Right ventricle myocardium superior (tissue), 1 donor: ENCODE measurements around the gene BMPR1B. TPM values are rescaled to one million over a fixed set of nuclear protein-coding genes. Genes with fewer than 3 reads are reported as not detected.
A peak's percentile ranks its signal among the peaks of the same experiment; 100 is the strongest.
"Not testable (repeated sequence)": the region's sequence is repeated elsewhere in the genome, so short reads cannot be mapped to it uniquely, and the experiment has no call there.

Experiments
- ATAC-seq: fragments of 200-7000 bp; cut with Tn5 transposase; one replicate; pipeline ENCODE4 v1.9.1; 2020; ENCODE audit warnings: mild to moderate bottlenecking; ENCODE audit not compliant: poor library complexity
- DNase-seq: peaks from one replicate; pipeline ENCODE4 v3.0.0-alpha.2; 2020
- intact Hi-C: fragments of 100-400 bp; cut with DNase I; formaldehyde crosslinking; loops from one replicate; pipeline ENCODE4 v1.11.2; 2022
- total RNA-seq: library from RNA; stranded (reverse); fragmentation: NEBNext Ultra II Directional; extraction: Animal tissue kit (Norgen Biotek cat#: 25700); gene quantifications from one replicate; pipeline ENCODE4 v1.2.1, GENCODE V29; 2021
- donor health status: DM: no; HTN: yes; CAD: no; lungs with severe emphysema.

The BMPR1B gene
- total RNA-seq, 1 donor from 2014 or later: 1.4 TPM

DNA sequence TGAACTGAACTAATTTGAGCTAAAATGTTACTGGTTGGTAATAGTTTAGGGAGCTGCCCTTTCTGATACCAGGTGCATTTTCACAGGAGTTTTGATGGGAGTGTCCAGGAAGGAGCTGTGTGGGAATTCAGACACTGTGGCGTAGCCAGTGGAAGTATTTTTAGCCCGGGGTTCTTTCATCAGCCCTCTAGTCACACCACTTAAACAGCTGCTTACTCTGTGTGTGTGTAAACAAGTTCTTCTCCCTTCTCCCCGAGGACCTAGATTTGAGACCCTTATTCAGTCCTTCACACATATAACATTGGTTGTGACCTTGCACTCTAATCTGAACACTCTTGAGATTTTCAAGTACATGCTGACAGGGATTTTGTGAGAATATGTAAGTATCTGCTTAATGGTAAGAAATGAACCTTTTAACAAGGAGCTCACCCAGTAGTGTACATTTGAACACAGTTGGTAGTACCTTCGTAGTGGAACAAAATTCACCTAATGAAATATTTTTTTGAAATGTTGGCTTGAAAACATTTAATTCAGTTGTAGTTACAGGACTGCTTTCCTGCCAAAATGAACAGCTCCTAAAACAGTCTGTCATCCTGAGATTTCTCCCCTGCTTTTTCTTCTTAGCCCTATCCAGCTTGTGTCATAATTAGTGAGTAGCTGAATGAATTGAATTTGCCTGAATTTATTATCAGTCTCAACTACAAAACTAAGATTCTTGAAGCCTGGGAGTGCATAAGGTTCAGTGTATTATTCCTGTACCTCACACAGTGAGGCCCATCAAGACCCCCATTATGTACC, 61.8 kb downstream of the BMPR1B start:
- ATAC-seq (peak; percentile 78), DNase-seq (no peak)
- intact Hi-C loops: no loop called here

DNA sequence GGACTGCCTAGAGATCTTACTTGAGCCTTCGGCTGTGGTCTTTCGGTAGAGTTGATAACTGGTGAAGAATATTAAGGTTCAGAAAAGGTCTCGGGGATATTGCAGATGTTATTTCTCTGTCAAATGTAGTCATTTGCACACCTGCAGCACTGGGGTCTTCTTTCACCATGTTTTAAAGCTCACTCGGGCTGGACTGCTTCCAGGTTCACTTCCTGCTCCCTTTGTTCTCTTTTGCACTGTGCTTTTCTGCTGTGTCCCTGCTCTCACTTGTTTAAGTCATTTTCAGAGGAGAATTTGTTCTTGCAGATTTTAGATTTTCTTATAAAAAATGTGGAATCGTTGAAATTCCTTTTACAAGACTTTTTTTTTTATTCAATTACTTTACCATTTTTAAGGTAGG, 68.5 kb downstream of the BMPR1B start:
- no peak for ATAC-seq
- intact Hi-C loops: no loop called here

GRCh38 chr4:94827481-94828110, 69.8 kb downstream of the BMPR1B start:
- ATAC-seq (no peak), DNase-seq (no peak)
- intact Hi-C loops: no loop called here

More for the DNA sequence above, 68.5 kb downstream of the BMPR1B start:
- DNase-seq: no peak

DNA sequence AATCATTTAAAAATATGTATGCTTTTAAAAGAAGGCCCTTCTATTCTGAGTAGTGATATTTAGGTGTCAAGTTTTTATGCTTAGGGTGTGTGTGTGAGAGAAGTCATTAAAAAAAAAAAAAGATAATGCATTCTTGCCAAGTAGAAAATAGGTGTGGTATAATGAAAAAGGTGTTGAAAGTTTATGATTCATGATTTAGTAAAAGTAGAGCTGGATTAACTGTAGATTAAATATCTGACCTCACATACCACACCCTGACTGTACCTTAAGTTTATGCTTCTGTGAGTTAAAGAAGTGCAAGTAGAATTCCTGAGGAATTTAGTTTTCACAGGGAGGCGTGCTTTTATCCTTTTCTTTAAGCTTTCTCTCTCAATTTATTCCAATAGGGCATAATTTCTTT, 71.1 kb downstream of the BMPR1B start:
- intact Hi-C loops: no loop called here
- ATAC-seq (no peak), DNase-seq (no peak)

DNA sequence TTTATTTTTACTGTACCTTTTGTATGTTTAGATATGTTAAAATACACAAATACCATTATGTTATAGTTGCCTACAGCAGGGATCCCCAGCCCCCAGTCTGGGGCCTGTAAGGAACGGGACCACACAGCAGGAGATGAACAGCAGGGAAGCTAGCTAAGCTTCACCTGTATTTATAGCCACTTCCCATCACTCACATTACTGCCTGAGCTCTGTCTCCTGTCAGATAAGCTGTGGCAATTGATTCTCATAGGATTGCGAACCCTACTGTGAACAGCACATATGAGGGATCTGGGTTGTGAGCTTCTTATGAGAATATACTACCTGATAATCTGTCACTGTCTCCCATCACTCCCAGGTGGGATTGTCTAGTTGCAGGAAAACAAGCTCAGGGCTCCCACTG, 73.9 kb downstream of the BMPR1B start:
- DNase-seq (no peak), ATAC-seq (no peak)
- intact Hi-C loops: no loop called here

DNA sequence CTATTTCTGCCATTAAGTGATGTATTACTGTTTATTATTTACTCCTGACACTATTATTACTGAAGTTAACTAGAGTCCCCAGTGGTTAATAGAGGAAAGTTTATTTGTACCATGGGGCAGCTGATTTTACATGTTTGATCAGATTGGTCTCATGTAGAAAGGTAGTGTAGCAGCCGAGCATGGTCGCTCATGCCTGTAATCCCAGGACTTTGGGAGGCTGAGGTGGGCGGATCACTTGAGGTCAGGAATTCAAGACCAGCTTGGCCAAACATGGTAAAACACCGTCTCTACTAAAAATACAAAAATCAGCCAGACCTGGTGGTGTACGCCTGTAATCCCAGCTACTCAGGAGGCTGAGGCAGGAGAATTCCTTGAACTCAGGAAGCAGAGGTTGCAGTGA, 74.6 kb downstream of the BMPR1B start:
- DNase-seq, ATAC-seq, intact Hi-C loops: not testable (repeated sequence)

GRCh38 chr4:94833394-94833793, 75.6 kb downstream of the BMPR1B start:
- intact Hi-C loops: no loop called here
- no peak for DNase-seq
- ATAC-seq: no peak

- DNase-seq (no peak), ATAC-seq (no peak)
- intact Hi-C loops: no loop called here
These were observed 76.7 kb downstream of the BMPR1B start for GRCh38 chr4:94834501-94834900.

DNA sequence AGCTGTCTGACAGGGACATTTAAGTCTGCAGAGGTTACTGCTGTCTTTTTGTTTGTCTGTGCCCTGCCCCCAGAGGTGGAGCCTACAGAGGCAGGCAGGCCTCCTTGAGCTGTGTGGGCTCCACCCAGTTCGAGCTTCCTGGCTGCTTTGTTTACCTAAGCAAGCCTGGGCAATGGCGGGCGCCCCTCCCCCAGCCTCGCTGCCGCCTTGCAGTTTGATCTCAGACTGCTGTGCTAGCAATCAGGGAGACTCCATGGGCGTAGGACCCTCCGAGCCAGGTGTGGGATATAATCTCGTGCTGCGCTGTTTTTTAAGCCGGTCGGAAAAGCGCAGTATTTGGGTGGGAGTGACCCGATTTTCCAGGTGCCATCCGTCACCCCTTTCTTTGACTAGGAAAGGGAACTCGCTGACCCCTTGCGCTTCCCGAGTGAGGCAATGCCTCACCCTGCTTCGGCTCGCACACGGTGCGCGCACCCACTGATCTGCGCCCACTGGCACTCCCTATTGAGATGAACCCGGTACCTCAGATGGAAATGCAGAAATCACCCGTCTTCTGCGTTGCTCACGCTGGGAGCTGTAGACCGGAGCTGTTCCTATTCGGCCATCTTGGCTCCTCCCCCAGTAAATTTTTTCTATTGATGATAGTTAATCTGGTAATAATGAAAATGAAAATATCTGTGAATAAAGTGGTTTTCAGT, 83.6 kb downstream of the BMPR1B start:
- DNase-seq, intact Hi-C loops, ATAC-seq: not testable (repeated sequence)

DNA sequence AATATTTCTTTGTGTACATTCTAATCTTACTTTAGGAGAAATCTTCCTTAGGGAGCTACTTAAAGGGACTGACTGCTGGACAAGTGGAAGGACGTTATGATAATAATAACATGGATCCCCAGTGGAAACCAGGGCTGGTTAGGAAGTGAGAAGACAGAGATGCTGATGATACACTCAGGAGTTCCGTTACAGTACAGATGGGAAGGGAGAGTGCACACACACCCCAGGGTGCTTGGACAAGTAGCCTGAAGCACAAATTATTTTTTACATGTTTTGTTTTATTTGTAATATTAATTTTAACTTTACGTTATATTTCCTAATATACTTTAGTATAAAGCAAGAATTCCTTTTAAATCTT, 84.1 kb downstream of the BMPR1B start:
- intact Hi-C loops: no loop called here
- DNase-seq (no peak), ATAC-seq (no peak)

DNA sequence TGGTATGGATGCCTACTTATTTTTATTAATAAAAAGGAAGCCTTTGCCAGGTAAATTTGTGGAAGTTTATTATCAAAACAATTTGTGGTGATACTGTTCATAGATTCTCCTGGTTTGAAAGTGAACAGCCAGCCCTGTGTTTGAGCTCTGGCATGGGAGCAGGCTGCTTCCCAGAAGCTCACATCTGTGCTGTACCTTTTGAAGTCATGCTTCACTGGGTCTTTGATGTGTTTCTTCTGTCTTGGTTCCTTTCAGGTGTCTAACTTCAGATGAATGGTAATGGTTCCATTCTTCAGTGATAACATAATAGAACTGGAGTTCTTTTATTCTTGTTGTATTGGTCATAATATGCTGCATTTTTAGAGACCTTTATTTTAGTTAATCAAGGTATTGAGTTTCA, 85.5 kb downstream of the BMPR1B start:
- intact Hi-C loops: no loop called here
- DNase-seq (no peak), ATAC-seq (no peak)

- ATAC-seq (no peak), DNase-seq (no peak)
- intact Hi-C loops: no loop called here
These were observed 90.6 kb downstream of the BMPR1B start for GRCh38 chr4:94848326-94848725.

GRCh38 chr4:94849901-94850300, 92.1 kb downstream of the BMPR1B start:
- DNase-seq (no peak), ATAC-seq (no peak)
- intact Hi-C loops: no loop called here

- no peak for ATAC-seq
- intact Hi-C loops: no loop called here
- no peak for DNase-seq
These were observed 94.9 kb downstream of the BMPR1B start for GRCh38 chr4:94852616-94853015.

- intact Hi-C loops: no loop called here
- no peak for ATAC-seq
- no peak for DNase-seq
These were observed 98.3 kb downstream of the BMPR1B start for GRCh38 chr4:94856030-94856429.

DNA sequence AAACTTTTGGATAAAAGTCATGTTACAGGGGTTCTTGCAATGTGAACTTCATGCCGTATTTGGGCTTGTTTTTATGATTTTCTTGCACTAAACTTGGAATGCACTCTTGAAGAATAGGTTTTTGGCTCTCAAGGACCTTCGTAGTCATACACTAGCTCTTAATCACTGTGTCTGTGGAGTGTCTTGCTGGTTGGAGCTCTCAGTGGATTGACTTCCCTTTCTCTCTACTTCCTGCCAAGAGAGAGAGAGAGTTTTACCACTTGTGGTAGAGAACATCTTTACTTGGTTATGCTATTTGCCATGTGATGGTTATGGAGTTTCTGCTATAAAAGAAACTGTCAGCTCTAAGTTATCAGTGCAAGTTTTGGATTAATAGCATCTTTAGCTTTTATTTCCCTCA, 112.4 kb downstream of the BMPR1B start:
- DNase-seq (no peak), ATAC-seq (no peak)
- intact Hi-C loops: no loop called here

GRCh38 chr4:94871644-94872305, 114.0 kb downstream of the BMPR1B start:
- intact Hi-C loops: no loop called here
- DNase-seq: no peak
- no peak for ATAC-seq

DNA sequence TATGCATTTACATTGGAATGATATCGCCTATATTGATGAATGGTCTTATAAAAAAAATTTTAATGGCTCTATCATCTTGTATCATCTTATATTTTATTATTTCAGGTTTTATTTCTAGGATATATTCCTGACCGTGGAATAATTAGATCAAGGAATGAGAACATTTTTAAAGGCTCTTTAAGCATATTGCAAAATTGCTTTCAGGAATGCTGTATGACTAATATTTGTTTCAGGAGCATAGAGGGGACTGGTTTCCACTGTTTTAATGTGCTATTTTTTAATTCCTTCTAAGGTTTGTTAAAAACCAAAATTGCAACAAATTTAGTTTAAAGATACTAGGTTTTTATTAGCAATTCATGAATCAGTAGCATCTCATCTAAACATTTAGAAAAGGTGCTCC, 120.2 kb downstream of the BMPR1B start:
- DNase-seq (no peak), ATAC-seq (no peak)
- intact Hi-C loops: no loop called here

GRCh38 chr4:94880956-94881355, 123.2 kb downstream of the BMPR1B start:
- ATAC-seq (no peak), DNase-seq (no peak)
- intact Hi-C loops: no loop called here
